Stomach (tissue), 9 donors: ENCODE data around the gene TTLL11. TPM values are rescaled to one million over a fixed set of nuclear protein-coding genes. Genes with fewer than 3 reads are reported as not detected.

ENCODE experiments used
- DNase-seq, 2 donors: peaks; one replicate each; pipeline versions ENCODE4 v3.0.0 to v3.0.0-alpha.2; 2013 to 2019
- H3K27ac ChIP-seq, 5 donors: fragments of 200-600 bp in 4 of 5; sonication (generic) in 4 of 5; one replicate each; pipeline ENCODE4 v1.5.1; 2013 to 2019; ENCODE audit warnings: mild to moderate bottlenecking in 1 of 5, moderate library complexity in 1 of 5
- H3K27me3 ChIP-seq, 3 donors: fragments of 200-600 bp; sonication (generic); one replicate each; pipeline ENCODE4 v1.5.1; 2017 to 2019; ENCODE audit warnings: mixed run types in 1 of 3
- H3K36me3 ChIP-seq, 4 donors: fragments of 200-600 bp; sonication (generic); 1 replicate in 3 of 4; 2 replicates in 1 of 4; pipeline ENCODE4 v1.5.1; 2016 to 2019
- H3K4me1 ChIP-seq, 4 donors: fragments of 200-600 bp; sonication (generic); one replicate each; pipeline ENCODE4 v1.5.1; 2016 to 2019
- H3K4me3 ChIP-seq, 4 donors: fragments of 200-600 bp; sonication (generic) in 3 of 4; one replicate each; pipeline ENCODE4 v1.5.1; 2016 to 2019; ENCODE audit warnings: mild to moderate bottlenecking in 1 of 4
- H3K9me3 ChIP-seq, 4 donors: fragments of 200-600 bp; sonication (generic); one replicate each; pipeline ENCODE4 v1.5.1; 2016 to 2019
- CTCF ChIP-seq, 7 experiments: fragments of 450-650 bp in 4 of 7; fragments of 200-600 bp in 3 of 7; sonication (generic) in 3 of 7; IDR thresholded peaks; one replicate each; pipeline ENCODE4 v1.5.1; 2016 to 2019; ENCODE audit warnings: antibody characterized with exemption in 7 of 7, control low read depth in 2 of 7, mild to moderate bottlenecking in 1 of 7
- EP300 ChIP-seq: sonication (generic); formaldehyde crosslinking; IDR thresholded peaks from one replicate; pipeline ENCODE4 v1.6.1; 2017; ENCODE audit warnings: antibody characterized with exemption
- POLR2A ChIP-seq, 4 donors: fragments of 450-650 bp; IDR thresholded peaks; one replicate each; pipeline ENCODE4 v1.6.1; 2016; ENCODE audit warnings: antibody characterized with exemption in 4 of 4, control low read depth in 2 of 4, mild to moderate bottlenecking in 1 of 4, moderate library complexity in 1 of 4
- POLR2AphosphoS5 ChIP-seq, 3 donors: sonication (generic); formaldehyde crosslinking; IDR thresholded peaks; one replicate each; pipeline ENCODE4 v1.6.1; 2016; ENCODE audit warnings: antibody characterized with exemption in 3 of 3
- WGBS, 5 donors: extraction: QIAGEN DNeasy Blood & Tissue Kit in 3 of 5; methylation state at CpG; one replicate each; pipeline versions ENCODE4 v1.1.5 to v1.1.7; 2013 to 2018; 5-methylcytosine and 5-hydroxymethylcytosine counted together
- intact Hi-C: fragments of 100-400 bp; cut with DNase I; formaldehyde crosslinking; loops from one replicate; pipeline ENCODE4 v1.15.1; 2023; ENCODE audit warnings: low total_unique reads
- polyA plus RNA-seq, 3 donors: library from polyadenylated mRNA; stranded (reverse); fragments of 200-250 nt; gene quantifications; one replicate each; pipeline ENCODE4 v1.2.3, GENCODE V29; 2013
- total RNA-seq, 5 donors: library from RNA; depleted of rRNA; stranded (reverse); fragments of >200 nt; gene quantifications; one replicate each; pipeline versions ENCODE4 v1.1.0 to v1.2.3, GENCODE V29; 2014 to 2016
- donor health status: healthy with polysubstance abuse.
- donor health status: Bipolar disorder and iron deficiency.
- donor health status: healthy.

TTLL11 gene
- total and polyA plus RNA-seq, 8 donors: 3.6 to 18.2 (median 9.4) TPM

DNA sequence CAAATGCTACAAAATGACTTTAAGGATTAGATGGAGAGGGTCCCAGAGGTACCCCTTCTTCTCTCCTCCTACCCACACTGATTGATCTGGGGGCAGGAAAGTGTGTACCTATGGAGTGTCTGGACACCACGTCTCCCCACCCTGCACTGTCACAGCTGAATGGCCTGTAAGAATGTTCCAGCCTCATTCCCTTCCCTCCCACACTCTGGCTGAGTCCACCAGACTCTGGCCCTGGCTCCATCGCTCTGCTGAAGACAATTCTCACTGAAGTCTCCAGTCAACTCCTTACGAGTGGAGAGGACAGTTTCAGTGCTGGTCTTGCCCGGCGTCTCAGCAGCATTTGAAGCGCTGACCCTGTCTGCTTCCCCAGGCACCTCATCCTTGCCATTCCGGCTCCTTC lies 105.8 kb downstream of the TTLL11 start:
- 86 to 95% (median 92%) methylated on average over 7 of the region's 7 CpGs for WGBS, 5 donors

DNA sequence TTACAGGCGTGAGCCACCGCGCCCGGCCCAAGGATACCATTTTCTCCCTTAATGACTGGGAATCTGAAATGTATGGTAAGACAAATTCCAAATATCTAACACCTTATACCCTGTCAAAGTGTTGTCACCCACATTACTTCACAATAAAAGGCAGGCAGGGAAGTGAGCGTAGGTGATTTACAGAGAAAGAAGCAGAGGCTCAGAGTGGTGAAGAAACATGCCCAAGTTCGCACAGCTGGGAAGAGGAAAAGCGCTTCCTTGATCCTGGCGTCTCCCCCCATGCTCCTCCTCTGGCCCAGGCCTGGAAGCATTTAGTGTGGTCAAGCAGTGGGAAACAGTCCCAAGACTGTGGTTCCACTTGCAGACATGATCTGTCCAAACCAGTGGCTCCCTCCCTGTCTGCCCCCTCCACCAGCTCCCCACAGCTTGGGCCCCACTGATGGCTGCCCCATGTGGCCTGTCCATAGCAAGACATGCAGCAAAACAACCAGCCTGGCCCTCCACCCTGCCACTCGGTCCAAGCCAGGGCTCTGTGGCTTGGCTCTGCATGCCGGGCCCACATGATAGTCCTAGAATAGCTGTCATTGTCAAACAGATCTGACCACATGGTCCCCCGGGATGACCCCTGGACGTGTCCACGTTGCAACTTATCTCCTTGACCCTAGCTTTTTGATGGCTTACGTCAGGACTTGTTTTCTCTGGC lies 107.2 kb downstream of the TTLL11 start:
- peaks cover 0 to 23% (median 11%) of the 10 kb centered on the region in 4 donors for H3K4me1 ChIP-seq
- no peak for DNase-seq
- H3K36me3 ChIP-seq: peaks cover 0 to 14% (median 10%) of the 10 kb centered on the region in 4 donors
- no peak overlapping the region for H3K27ac ChIP-seq
- 74 to 89% (median 84%) methylated on average over 14 of the region's 14 CpGs for WGBS, 5 donors
- intact Hi-C loops: no loop called here
- H3K9me3 ChIP-seq: peaks cover 0 to 5% (median 0%) of the 10 kb centered on the region in 4 donors
- H3K27me3 ChIP-seq: no peaks in the 10 kb centered on the region
- no peak for TF ChIP-seq POLR2A (IDR thresholded peaks at IDR 0.05)
- no peak for TF ChIP-seq EP300
- no peak for TF ChIP-seq CTCF (IDR thresholded peaks at IDR 0.05)
- no peak for TF ChIP-seq POLR2AphosphoS5 (IDR thresholded peaks at IDR 0.05)
- no peak overlapping the region for H3K4me3 ChIP-seq

More for the DNA sequence above, 105.8 kb downstream of the TTLL11 start:
- peaks cover 0 to 14% (median 10%) of the 10 kb centered on the region in 4 donors for H3K36me3 ChIP-seq
- H3K27ac ChIP-seq: no peak overlapping the region
- H3K9me3 ChIP-seq: no peaks in the 10 kb centered on the region
- DNase-seq: no peak
- intact Hi-C loops: no loop called here
- H3K4me3 ChIP-seq: no peak overlapping the region
- TF ChIP-seq POLR2A (IDR thresholded peaks at IDR 0.05): no peak
- TF ChIP-seq POLR2AphosphoS5 (IDR thresholded peaks at IDR 0.05): no peak
- TF ChIP-seq CTCF (IDR thresholded peaks at IDR 0.05): no peak
- TF ChIP-seq EP300: no peak
- peaks cover 0 to 34% (median 16%) of the 10 kb centered on the region in 4 donors for H3K4me1 ChIP-seq
- no peaks in the 10 kb centered on the region for H3K27me3 ChIP-seq

GRCh38 chr9:121984726-121985402 lies 108.2 kb downstream of the TTLL11 start:
- intact Hi-C loops: no loop called here
- Histone ChIP-seq H3K27me3 (no peaks in the 10 kb centered on the region), H3K36me3 (peaks cover 0 to 14% (median 10%) of the 10 kb centered on the region in 4 donors), H3K4me1 (peaks cover 0 to 19% (median 7%) of the 10 kb centered on the region in 4 donors), H3K4me3 (no peak overlapping the region), H3K9me3 (peaks cover 0 to 8% (median 0%) of the 10 kb centered on the region in 4 donors), H3K27ac (no peak overlapping the region)
- 41 to 62% (median 50%) methylated on average over 7 of the region's 7 CpGs for WGBS, 5 donors
- TF ChIP-seq EP300 (no peak), POLR2AphosphoS5 (IDR thresholded peaks at IDR 0.05) (no peak), CTCF (IDR thresholded peaks at IDR 0.05) (no peak), POLR2A (IDR thresholded peaks at IDR 0.05) (no peak)
- no peak for DNase-seq

GRCh38 chr9:121983736-121984135 lies 109.4 kb downstream of the TTLL11 start:
- Histone ChIP-seq H3K4me1 (peaks cover 0 to 19% (median 7%) of the 10 kb centered on the region in 4 donors), H3K27me3 (no peaks in the 10 kb centered on the region), H3K9me3 (peaks cover 0 to 8% (median 0%) of the 10 kb centered on the region in 4 donors), H3K4me3 (no peak overlapping the region), H3K27ac (no peak overlapping the region), H3K36me3 (peaks cover 0 to 5% (median 1%) of the 10 kb centered on the region in 4 donors)
- TF ChIP-seq EP300: no peak
- no peak for TF ChIP-seq POLR2AphosphoS5 (IDR thresholded peaks at IDR 0.05)
- TF ChIP-seq CTCF (IDR thresholded peaks at IDR 0.05): no peak
- TF ChIP-seq POLR2A (IDR thresholded peaks at IDR 0.05): no peak
- intact Hi-C loops: no loop called here
- no peak for DNase-seq
- whole genome bisulfite sequencing, 5 donors: 43 to 69% (median 51%) methylated on average over 2 of the region's 2 CpGs
